Smooth muscle cell of the umbilical artery (primary cell): Measurements from ENCODE around the gene MANSC4. TPM values are rescaled to one million over a fixed set of nuclear protein-coding genes. Genes with fewer than 3 reads are reported as not detected.

Experiments used
- total RNA-seq: library from RNA; depleted of rRNA; stranded (reverse); fragments of >200 nt; gene quantifications from 2 replicates; pipeline ENCODE4 v1.2.3, GENCODE V29; 2014

MANSC4 gene
- total RNA-seq: 0.89 TPM in 1 of 2 replicates, not detected in the other

GRCh38 chr12:27779920-27780611 lies at the start of gene MANSC4, which contains the start of gene KLHL42:
Gene MANSC4 (minus strand): TSS chr12:27780236. CDS start chr12:27771276, 8,960 bp downstream.
Gene KLHL42 (plus strand): TSS chr12:27780233. CDS start chr12:27780331, 98 bp downstream.

Other genes starting within 250 kb of the MANSC4 start
- 2.1 and 5.0 TPM in 2 replicates for gene REP15, start 83.8 kb downstream of the MANSC4 start, total RNA-seq
- 52.2 and 61.8 TPM in 2 replicates for gene MRPS35, start 69.4 kb downstream of the MANSC4 start, total RNA-seq
- 37.8 and 49.3 TPM in 2 replicates for gene KLHL42, start within 50 bp of the MANSC4 start, total RNA-seq
- gene PTHLH, start 192.5 kb upstream of the MANSC4 start, total RNA-seq: 3.2 and 13.4 TPM in 2 replicates